Urinary bladder (tissue), 4 donors: ENCODE data around the gene GRIP1. TPM values are rescaled to one million over a fixed set of nuclear protein-coding genes. Genes with fewer than 3 reads are reported as not detected.

Experiments used
- DNase-seq: peaks from one replicate; pipeline ENCODE4 v3.0.0-alpha.2; 2015; ENCODE audit errors: extremely low spot score
- H3K27ac ChIP-seq: one replicate; pipeline ENCODE4 v1.5.1; 2013; ENCODE audit warnings: low read depth, mild to moderate bottlenecking, moderate library complexity
- H3K36me3 ChIP-seq: one replicate; pipeline ENCODE4 v1.6.1; 2013; ENCODE audit warnings: mild to moderate bottlenecking, moderate library complexity; ENCODE audit not compliant: insufficient read depth
- H3K4me1 ChIP-seq: one replicate; pipeline ENCODE4 v1.6.1; 2013; ENCODE audit warnings: mild to moderate bottlenecking, moderate library complexity; ENCODE audit not compliant: insufficient read depth
- H3K4me3 ChIP-seq: one replicate; pipeline ENCODE4 v1.5.1; 2013; ENCODE audit warnings: low read depth, low read length
- WGBS: extraction: QIAGEN DNeasy Blood & Tissue Kit; methylation state at CpG from one replicate; pipeline ENCODE4 v1.1.7; 2013; 5-methylcytosine and 5-hydroxymethylcytosine counted together
- polyA plus RNA-seq: library from polyadenylated mRNA; stranded (reverse); fragments of 200-250 nt; gene quantifications from one replicate; pipeline ENCODE4 v1.2.3, GENCODE V29; 2013
- total RNA-seq: library from RNA; depleted of rRNA; stranded (reverse); fragments of >200 nt; gene quantifications from one replicate; pipeline ENCODE4 v1.2.3, GENCODE V29; 2014
- donor health status: healthy with polysubstance abuse.
- donor health status: healthy.

Gene GRIP1
- total and polyA plus RNA-seq, 2 donors, result 2.1 to 9.8 TPM

DNA sequence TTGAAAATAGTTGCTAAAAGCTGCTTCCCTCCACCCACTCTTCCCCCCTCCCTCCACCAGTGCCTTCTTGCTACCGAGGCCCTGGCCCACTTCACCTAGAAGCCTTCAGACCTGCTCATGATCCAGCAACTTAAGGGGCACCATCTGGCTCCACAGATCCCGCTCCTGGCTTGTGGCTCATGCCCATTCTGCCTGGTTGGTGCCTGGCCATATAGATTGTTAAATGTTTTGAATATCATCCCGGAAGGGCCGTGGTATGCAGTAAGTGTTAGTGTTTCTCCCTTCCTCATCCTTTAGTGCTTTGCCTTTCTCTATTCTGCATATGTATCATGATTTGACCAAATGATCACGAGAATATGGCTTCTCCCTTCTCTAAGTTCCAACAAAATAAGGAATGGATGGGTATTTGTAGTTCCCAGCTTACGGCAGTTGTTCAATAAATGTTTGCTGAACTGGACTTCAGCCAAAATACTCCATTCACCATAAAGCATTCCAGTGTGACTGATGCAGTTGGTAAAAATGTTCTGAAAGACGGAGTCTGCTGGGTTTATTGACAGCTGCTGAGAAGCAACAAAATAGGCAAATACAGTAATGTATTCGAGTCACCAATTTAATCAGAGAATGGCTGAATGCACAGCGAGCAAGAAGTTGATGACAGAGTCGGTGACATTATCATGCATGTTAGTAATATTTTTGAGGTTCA, 30.7 kb downstream of the GRIP1 start:
- H3K4me3 ChIP-seq, result no peak overlapping the region
- 80% methylated on average over 10 of the region's 10 CpGs for WGBS
- H3K4me1 ChIP-seq, result no peaks in the 10 kb centered on the region
- no peak for DNase-seq
- H3K27ac ChIP-seq, result no peak overlapping the region
- H3K36me3 ChIP-seq, result no peaks in the 10 kb centered on the region

GRCh38 chr12:66647034-66647691, 31.7 kb downstream of the GRIP1 start:
- no peaks in the 10 kb centered on the region for H3K36me3 ChIP-seq
- no peaks in the 10 kb centered on the region for H3K4me1 ChIP-seq
- H3K4me3 ChIP-seq, result no peak overlapping the region
- no peak for DNase-seq
- H3K27ac ChIP-seq, result no peak overlapping the region
- WGBS, result 60% methylated on average over 5 of the region's 5 CpGs

GRCh38 chr12:66644151-66644550, 34.7 kb downstream of the GRIP1 start:
- Histone ChIP-seq H3K36me3 (no peaks in the 10 kb centered on the region), H3K4me3 (no peak overlapping the region), H3K4me1 (no peaks in the 10 kb centered on the region), H3K27ac (no peak overlapping the region)
- 88% methylated on average over 1 of the region's 1 CpG for whole genome bisulfite sequencing
- no peak for DNase-seq

DNA sequence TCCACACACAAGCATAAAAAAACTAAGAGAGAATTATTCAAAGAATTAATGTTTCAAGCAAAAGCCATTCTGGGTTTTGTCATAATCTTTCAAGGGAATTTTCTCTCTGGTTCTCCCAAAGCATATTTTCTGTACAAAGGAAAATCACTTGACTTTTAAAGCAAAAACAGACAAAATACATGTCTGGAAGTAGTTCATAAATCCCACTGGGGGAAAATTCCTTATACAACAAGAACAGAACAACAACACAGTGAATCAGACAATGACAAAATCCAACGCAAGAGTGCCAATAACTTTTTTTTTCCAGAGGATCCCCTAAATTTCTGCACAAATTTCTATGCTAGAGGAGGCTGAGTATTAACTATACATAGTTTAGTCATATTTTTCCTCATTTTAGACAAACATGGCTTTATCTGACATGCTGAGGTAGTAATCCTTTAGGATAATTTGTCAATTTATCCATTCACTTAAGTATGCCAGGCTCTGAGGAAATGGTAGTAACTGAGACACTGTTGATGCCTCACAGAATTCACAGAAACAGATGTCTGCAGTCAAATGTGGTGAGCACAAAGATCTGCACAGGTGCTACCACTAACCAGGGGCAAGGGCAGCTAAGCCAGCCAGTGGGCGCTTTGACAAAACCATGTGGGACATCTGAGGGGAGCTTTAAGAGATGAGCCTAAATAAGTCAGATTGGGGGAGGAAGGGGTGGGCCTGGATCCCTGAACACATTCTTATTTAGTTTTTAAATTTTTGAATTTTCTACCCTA, 38.0 kb downstream of the GRIP1 start:
- Histone ChIP-seq H3K27ac (no peak overlapping the region), H3K4me1 (no peaks in the 10 kb centered on the region), H3K4me3 (no peak overlapping the region), H3K36me3 (no peaks in the 10 kb centered on the region)
- no peak for DNase-seq
- WGBS, result 82% methylated on average over 2 of the region's 2 CpGs

- Histone ChIP-seq H3K36me3 (no peaks in the 10 kb centered on the region), H3K4me1 (no peaks in the 10 kb centered on the region), H3K4me3 (no peak overlapping the region), H3K27ac (no peak overlapping the region)
- 91% methylated on average over 2 of the region's 2 CpGs for WGBS
- DNase-seq, result no peak
Measured at GRCh38 chr12:66638666-66639065, 40.2 kb downstream of the GRIP1 start.

DNA sequence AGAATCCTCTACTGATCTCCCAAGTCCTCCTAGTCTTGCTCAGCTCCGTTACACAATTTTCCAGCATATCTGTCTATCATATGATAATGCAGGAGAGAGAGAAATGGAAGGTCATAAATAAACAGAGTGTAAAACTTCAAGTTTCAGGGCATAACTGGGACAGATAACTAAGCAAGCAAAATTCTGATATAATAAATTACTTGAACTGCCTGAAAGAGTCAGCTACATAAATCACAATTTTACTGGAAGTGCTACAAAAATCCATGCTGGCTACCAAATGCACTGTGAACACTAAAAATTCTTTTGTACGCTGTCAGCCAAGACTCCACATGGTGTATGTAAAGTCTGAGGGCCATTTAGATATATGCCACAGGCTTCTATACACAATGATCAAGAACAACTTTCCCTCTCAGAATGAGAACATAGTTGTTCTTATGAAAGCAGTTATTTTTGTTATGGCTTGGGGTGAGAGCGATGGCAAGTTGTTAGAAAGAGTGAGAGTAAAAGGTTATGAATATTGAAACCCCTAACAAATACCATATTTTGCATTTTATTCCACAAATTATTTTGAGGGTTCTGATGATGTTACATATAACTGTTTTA, 41.1 kb downstream of the GRIP1 start:
- H3K4me3 ChIP-seq, result no peak overlapping the region
- WGBS, result 46% methylated on average over 3 of the region's 3 CpGs
- no peak for DNase-seq
- no peaks in the 10 kb centered on the region for H3K36me3 ChIP-seq
- H3K27ac ChIP-seq, result no peak overlapping the region
- no peaks in the 10 kb centered on the region for H3K4me1 ChIP-seq

DNA sequence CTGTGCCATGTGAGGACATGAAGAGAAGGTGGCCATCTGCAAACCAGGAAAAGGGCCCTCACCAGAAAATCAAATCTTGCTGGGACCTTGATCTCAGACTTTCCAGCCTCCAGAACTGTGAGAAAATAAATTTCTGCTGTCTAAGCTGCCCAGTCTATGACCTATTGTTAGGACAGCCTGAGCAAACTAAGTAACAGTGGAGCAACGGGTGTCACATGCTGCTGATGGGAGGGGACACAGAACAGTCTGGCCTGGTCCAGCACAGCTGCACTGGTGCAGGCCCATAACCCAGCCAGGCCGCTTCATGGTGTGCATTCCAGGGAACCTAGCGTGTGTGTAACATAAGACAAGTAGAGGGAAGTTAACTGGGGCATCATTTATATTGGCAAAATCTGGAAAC, 42.1 kb downstream of the GRIP1 start:
- H3K4me3 ChIP-seq, result no peak overlapping the region
- no peak for DNase-seq
- WGBS, result 73% methylated on average over 3 of the region's 3 CpGs
- H3K27ac ChIP-seq, result no peak overlapping the region
- no peaks in the 10 kb centered on the region for H3K36me3 ChIP-seq
- no peaks in the 10 kb centered on the region for H3K4me1 ChIP-seq

DNA sequence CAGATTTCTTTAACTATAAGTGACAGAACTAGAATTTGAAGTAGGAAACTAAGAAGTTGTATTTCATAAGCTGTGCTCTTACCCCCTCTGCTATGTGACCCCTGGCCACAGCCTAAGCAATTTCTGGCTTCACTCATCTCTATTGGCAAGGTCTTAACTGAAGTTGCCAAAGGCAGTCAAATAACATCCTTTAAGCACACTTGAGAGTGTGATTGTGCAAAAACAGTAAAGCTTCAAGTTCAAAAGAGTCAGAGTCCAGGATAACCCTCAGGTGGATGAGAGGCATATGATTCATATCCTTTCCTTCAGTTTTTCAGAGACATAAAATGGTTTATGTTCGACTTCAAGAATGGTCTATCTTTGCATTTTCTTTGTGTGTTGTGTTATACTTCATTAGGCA, 45.2 kb downstream of the GRIP1 start:
- no peak for DNase-seq
- Histone ChIP-seq H3K36me3 (no peaks in the 10 kb centered on the region), H3K27ac (no peak overlapping the region), H3K4me3 (no peak overlapping the region), H3K4me1 (no peaks in the 10 kb centered on the region)
- WGBS, result 65% methylated on average over 1 of the region's 1 CpG

- WGBS, result 83% methylated on average over 5 of the region's 5 CpGs
- H3K4me1 ChIP-seq, result no peaks in the 10 kb centered on the region
- no peak overlapping the region for H3K27ac ChIP-seq
- no peak overlapping the region for H3K4me3 ChIP-seq
- no peak for DNase-seq
- H3K36me3 ChIP-seq, result no peaks in the 10 kb centered on the region
Measured at GRCh38 chr12:66629138-66629870, 49.6 kb downstream of the GRIP1 start.

- no peak for DNase-seq
- no peaks in the 10 kb centered on the region for H3K4me1 ChIP-seq
- no peaks in the 10 kb centered on the region for H3K36me3 ChIP-seq
- no peak overlapping the region for H3K4me3 ChIP-seq
- WGBS, result 70% methylated on average over 2 of the region's 2 CpGs
- H3K27ac ChIP-seq, result no peak overlapping the region
Measured at GRCh38 chr12:66627988-66628317, 50.9 kb downstream of the GRIP1 start.

DNA sequence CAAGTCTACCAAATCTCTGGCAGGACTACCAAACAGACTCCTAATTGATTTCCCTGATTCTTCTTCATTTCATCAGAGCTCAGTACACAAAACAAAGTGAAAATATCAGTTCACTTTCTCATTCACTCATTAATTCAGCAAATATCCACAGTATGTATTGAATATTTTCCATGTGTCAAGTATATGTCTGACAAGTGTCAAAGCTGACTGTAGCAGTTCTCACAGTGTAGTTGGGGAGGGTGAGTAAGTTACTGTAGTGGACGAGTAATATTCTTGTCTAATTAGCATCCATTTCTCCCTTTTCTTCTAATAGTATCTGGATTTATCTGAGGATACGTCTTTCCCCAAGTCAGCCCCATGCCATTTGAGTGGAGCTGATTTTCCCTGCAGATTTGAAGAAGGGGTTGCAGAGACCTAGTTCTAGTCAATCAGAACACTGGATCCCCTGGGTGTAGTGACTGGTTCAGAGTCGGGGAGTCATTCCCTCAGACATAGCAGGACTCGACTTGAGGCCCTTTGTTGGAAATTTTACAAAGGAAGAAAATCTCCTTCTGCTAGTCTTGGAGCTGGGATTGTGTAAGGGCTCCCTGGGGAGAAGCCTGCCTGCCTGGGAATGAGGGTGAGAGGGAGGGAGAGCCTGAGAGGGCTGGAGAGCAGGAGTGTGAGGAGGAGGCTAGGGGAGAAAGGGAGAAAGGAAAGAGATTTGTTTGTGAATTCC, 51.4 kb downstream of the GRIP1 start:
- 69% methylated on average over 4 of the region's 4 CpGs for WGBS

GRCh38 chr12:66624806-66625205, 54.1 kb downstream of the GRIP1 start:
- Histone ChIP-seq H3K27ac (no peak overlapping the region), H3K4me1 (no peaks in the 10 kb centered on the region), H3K4me3 (no peak overlapping the region), H3K36me3 (no peaks in the 10 kb centered on the region)
- DNase-seq, result no peak
- WGBS, result 87% methylated on average over 2 of the region's 2 CpGs

More for the DNA sequence above, 51.4 kb downstream of the GRIP1 start:
- Histone ChIP-seq H3K4me1 (no peaks in the 10 kb centered on the region), H3K27ac (no peak overlapping the region), H3K36me3 (no peaks in the 10 kb centered on the region), H3K4me3 (no peak overlapping the region)
- no peak for DNase-seq

GRCh38 chr12:66623455-66623854, 55.4 kb downstream of the GRIP1 start:
- Histone ChIP-seq H3K4me1 (no peaks in the 10 kb centered on the region), H3K36me3 (no peaks in the 10 kb centered on the region), H3K4me3 (no peak overlapping the region), H3K27ac (no peak overlapping the region)
- DNase-seq, result no peak
